Large intestine (tissue), 1 donor: Measurements from ENCODE around the gene HYCC2. TPM values are rescaled to one million over a fixed set of nuclear protein-coding genes. Genes with fewer than 3 reads are reported as not detected.

ENCODE experiments used
- polyA plus RNA-seq: library from polyadenylated mRNA; unstranded; fragments of 120-200 nt; gene quantifications from one replicate; pipeline ENCODE4 v1.2.1, GENCODE V29; 2013

The HYCC2 gene
- polyA plus RNA-seq, 1 donor, result 12.4 TPM

Other genes with a start within 250 kb of the HYCC2 start
- gene CLK1, start 207.0 kb downstream of the HYCC2 start, polyA plus RNA-seq, result 227 TPM
- 69.3 TPM for gene PPIL3, start 182.6 kb downstream of the HYCC2 start, polyA plus RNA-seq
- 23.3 TPM for gene NIF3L1, start 182.3 kb downstream of the HYCC2 start, polyA plus RNA-seq
- gene ORC2, start 108.0 kb downstream of the HYCC2 start, polyA plus RNA-seq, result 23.9 TPM
- 91.4 TPM for gene NDUFB3, start 330 bp upstream of the HYCC2 start, polyA plus RNA-seq
- 90.6 TPM for gene CFLAR, start 44.5 kb upstream of the HYCC2 start, polyA plus RNA-seq
- gene CASP10, start 111.5 kb upstream of the HYCC2 start, polyA plus RNA-seq, result 19.9 TPM
- gene CASP8, start 188.9 kb upstream of the HYCC2 start, polyA plus RNA-seq, result 40.2 TPM